ENCODE results near the gene C4orf51.
"Not testable (repeated sequence)": the region's sequence is repeated elsewhere in the genome, so short reads cannot be mapped to it uniquely, and the experiment has no call there.

Gene C4orf51

DNA sequence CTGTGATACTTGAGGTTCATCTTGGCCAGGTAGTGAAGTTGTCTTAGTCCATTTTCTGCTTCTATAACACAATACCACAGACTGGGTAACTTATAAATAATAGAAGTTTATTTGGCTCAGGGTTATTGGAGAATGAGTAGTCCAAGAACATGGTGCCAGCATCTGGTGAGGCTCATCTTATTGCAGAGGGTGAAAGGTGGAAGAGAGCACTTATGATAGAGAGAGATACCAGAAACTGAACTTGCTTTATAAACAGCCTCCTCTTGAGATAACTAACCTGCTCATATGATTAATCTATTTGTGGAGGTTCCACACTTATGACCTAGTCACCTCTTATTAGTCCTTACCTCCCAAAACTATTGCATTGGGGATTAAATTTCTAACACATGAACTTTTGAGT lies 1.6 kb downstream of the C4orf51 start:
- TF ChIP-seq CTCF (IDR thresholded peaks at IDR 0.05; ENCODE audit: low read depth, low read length, missing control alignments): no peak
- no peak for DNase-seq (ENCODE audit: low read depth)
- no peak overlapping the region for H3K4me3 ChIP-seq (ENCODE audit: low read depth, low read length)

DNA sequence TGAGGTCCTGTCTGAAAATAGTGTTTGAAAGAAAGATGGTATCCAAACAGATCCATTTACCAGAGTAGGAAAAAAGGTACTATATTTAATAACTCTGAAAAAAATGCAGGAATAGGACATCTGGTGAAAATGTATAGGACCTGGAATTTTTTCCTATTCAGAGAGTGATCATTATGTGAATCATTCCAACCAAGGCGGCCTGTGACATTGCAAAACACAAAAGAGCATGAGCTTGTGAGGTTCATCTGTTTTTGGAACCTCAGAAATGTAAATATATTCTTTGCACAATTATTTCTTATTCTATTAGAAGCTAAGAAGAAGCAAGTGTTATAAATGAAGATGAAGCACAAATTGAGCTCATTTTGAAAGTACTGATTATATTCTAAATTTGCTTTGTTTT lies 2.0 kb downstream of the C4orf51 start:
- no peak overlapping the region for H3K4me3 ChIP-seq (ENCODE audit: low read depth, low read length)
- no peak for TF ChIP-seq CTCF (IDR thresholded peaks at IDR 0.05; ENCODE audit: low read depth, low read length, missing control alignments)
- no peak for DNase-seq (ENCODE audit: low read depth)

GRCh38 chr4:145686991-145687390 lies 7.0 kb downstream of the C4orf51 start:
- no peak overlapping the region for H3K4me3 ChIP-seq (ENCODE audit: low read depth, low read length)
- DNase-seq (ENCODE audit: low read depth): no peak
- no peak for TF ChIP-seq CTCF (IDR thresholded peaks at IDR 0.05; ENCODE audit: low read depth, low read length, missing control alignments)

- H3K4me3 ChIP-seq (ENCODE audit: low read depth, low read length): no peak overlapping the region
- TF ChIP-seq CTCF (IDR thresholded peaks at IDR 0.05; ENCODE audit: low read depth, low read length, missing control alignments): no peak
- DNase-seq (ENCODE audit: low read depth): no peak
These were observed 10.7 kb downstream of the C4orf51 start for GRCh38 chr4:145690610-145691009.

- not testable (repeated sequence) for H3K4me3 ChIP-seq (ENCODE audit: low read depth, low read length); DNase-seq (ENCODE audit: low read depth)
These were observed 11.5 kb downstream of the C4orf51 start for GRCh38 chr4:145691416-145691815.

- no peak overlapping the region for H3K4me3 ChIP-seq (ENCODE audit: low read depth, low read length)
- no peak for DNase-seq (ENCODE audit: low read depth)
- no peak for TF ChIP-seq CTCF (IDR thresholded peaks at IDR 0.05; ENCODE audit: low read depth, low read length, missing control alignments)
These were observed 15.0 kb downstream of the C4orf51 start for GRCh38 chr4:145694929-145695328.

DNA sequence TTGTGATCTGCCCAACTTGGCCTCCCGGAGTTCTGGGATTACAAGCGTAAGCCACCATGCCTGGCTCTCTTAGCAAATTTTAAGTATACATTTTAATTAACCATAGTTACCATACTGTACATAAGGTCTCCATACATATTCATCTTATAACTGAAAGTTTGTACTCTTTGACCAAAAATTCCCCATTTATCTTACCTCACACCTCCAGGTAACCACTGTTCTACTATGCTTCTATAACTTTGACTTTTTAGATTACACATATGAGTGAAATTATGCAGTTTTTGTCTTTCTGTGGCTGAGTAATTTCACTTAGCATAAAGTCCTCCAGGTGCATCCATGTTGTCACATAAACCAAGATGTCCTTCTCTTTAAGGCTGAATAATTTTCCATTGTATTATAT lies 17.4 kb downstream of the C4orf51 start:
- DNase-seq (ENCODE audit: low read depth): no peak
- TF ChIP-seq CTCF (IDR thresholded peaks at IDR 0.05; ENCODE audit: low read depth, low read length, missing control alignments): no peak
- no peak overlapping the region for H3K4me3 ChIP-seq (ENCODE audit: low read depth, low read length)

DNA sequence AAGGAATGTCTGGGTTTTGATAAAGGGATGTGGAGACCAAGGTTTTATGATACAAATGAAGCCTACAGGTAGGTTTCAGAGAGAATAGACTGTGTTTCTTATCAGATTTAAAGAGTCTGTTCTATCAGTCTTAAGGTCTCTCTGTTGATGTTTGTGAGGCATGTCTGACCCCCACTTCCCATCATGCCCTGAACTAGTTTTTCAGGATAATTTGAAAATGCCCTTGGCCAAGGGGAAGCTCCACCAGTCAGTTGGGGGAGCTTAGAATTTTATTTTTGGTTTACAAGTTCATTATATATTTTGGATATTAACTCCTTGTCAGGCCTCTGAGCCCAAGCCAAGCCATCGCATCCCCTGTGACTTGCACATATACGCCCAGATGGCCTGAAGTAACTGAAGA lies 18.6 kb downstream of the C4orf51 start:
- no peak for TF ChIP-seq CTCF (IDR thresholded peaks at IDR 0.05; ENCODE audit: low read depth, low read length, missing control alignments)
- DNase-seq (ENCODE audit: low read depth): no peak
- H3K4me3 ChIP-seq (ENCODE audit: low read depth, low read length): no peak overlapping the region
